ENCODE data around the gene CDKAL1. TPM values are rescaled to one million over a fixed set of nuclear protein-coding genes. Genes with fewer than 3 reads are reported as not detected.

CDKAL1 gene
- total RNA-seq, 1 experiment from 2014 or later = 13.8 TPM

- ChIA-PET CTCF (no interaction called here), POLR2A (ENCODE audit: unreplicated experiment) (interaction anchor here (0.6 kb wide), 1 partner anchor 587 kb away, joined by 3 read pairs; no protein-coding TSS in a partner anchor)
- Histone ChIP-seq H3K4me2 (ENCODE audit: low read length) (no peak overlapping the region), H3K27me3 (ENCODE audit: low read length) (no peaks in the 10 kb centered on the region), H3K9ac (ENCODE audit: low read length) (no peak overlapping the region), H3K4me3 (ENCODE audit: low read length) (no peak overlapping the region), H4K20me1 (ENCODE audit: low read length) (no peaks in the 10 kb centered on the region), H3K9me2 (replicated peaks; ENCODE audit: low read length) (no peaks in the 10 kb centered on the region), H3F3A (ENCODE audit: low read length, unreplicated experiment) (no peaks in the 10 kb centered on the region), H2AFZ (ENCODE audit: low read length) (no peak overlapping the region), H3K9me3 (ENCODE audit: low read length) (no peaks in the 10 kb centered on the region), H3K79me2 (ENCODE audit: low read length) (no peaks in the 10 kb centered on the region), H3K4me1 (ENCODE audit: insufficient read depth, low read length) (no peaks in the 10 kb centered on the region), H3K27ac (ENCODE audit: low read length) (no peak overlapping the region), H3K36me3 (ENCODE audit: low read depth, low read length) (no peaks in the 10 kb centered on the region)
- ATAC-seq (no peak), DNase-seq (no peak)
- intact Hi-C loops (cut with micrococcal nuclease) = no loop called here
- no TSS peak for BruUV-seq (replicated peaks)
- TF ChIP-seq EZH2phosphoT487 (IDR thresholded peaks at IDR 0.05; ENCODE audit: borderline replicate concordance, low read length) (no peak), EZH2 (IDR thresholded peaks at IDR 0.05; ENCODE audit: low read length, unreplicated experiment) (no peak), CTCF (conservative IDR thresholded peaks at IDR 0.05; ENCODE audit: low read depth, low read length) (no peak)
These were observed 651.7 kb downstream of the CDKAL1 start for GRCh38 chr6:21185861-21186478.

GRCh38 chr6:21186479-21187055, 652.3 kb downstream of the CDKAL1 start:
- Histone ChIP-seq H3F3A (ENCODE audit: low read length, unreplicated experiment) (no peaks in the 10 kb centered on the region), H3K79me2 (ENCODE audit: low read length) (no peaks in the 10 kb centered on the region), H3K36me3 (ENCODE audit: low read depth, low read length) (no peaks in the 10 kb centered on the region), H3K9ac (ENCODE audit: low read length) (no peak overlapping the region), H4K20me1 (ENCODE audit: low read length) (no peaks in the 10 kb centered on the region), H3K4me3 (ENCODE audit: low read length) (no peak overlapping the region), H3K4me1 (ENCODE audit: insufficient read depth, low read length) (no peaks in the 10 kb centered on the region), H3K4me2 (ENCODE audit: low read length) (no peak overlapping the region), H3K9me2 (replicated peaks; ENCODE audit: low read length) (no peaks in the 10 kb centered on the region), H3K27me3 (ENCODE audit: low read length) (no peaks in the 10 kb centered on the region), H3K9me3 (ENCODE audit: low read length) (no peaks in the 10 kb centered on the region), H2AFZ (ENCODE audit: low read length) (no peak overlapping the region), H3K27ac (ENCODE audit: low read length) (no peak overlapping the region)
- intact Hi-C loops (cut with micrococcal nuclease) = no loop called here
- ChIA-PET POLR2A (ENCODE audit: unreplicated experiment) (interaction anchor here (0.6 kb wide), 1 partner anchor 587 kb away, joined by 3 read pairs; no protein-coding TSS in a partner anchor), CTCF (no interaction called here)
- ATAC-seq = no peak
- TF ChIP-seq EZH2 (IDR thresholded peaks at IDR 0.05; ENCODE audit: low read length, unreplicated experiment) (no peak), CTCF (conservative IDR thresholded peaks at IDR 0.05; ENCODE audit: low read depth, low read length) (no peak), EZH2phosphoT487 (IDR thresholded peaks at IDR 0.05; ENCODE audit: borderline replicate concordance, low read length) (no peak)
- no peak for DNase-seq
- BruUV-seq (replicated peaks) = no TSS peak

- ATAC-seq = no peak
- no peak for DNase-seq
- no peaks in the 10 kb centered on the region for H3F3A ChIP-seq (ENCODE audit: low read length, unreplicated experiment)
- no peaks in the 10 kb centered on the region for H3K27me3 ChIP-seq (ENCODE audit: low read length)
- no peak overlapping the region for H2AFZ ChIP-seq (ENCODE audit: low read length)
- H3K4me2 ChIP-seq (ENCODE audit: low read length) = no peak overlapping the region
- no peaks in the 10 kb centered on the region for H3K36me3 ChIP-seq (ENCODE audit: low read depth, low read length)
- no TSS peak for BruUV-seq (replicated peaks)
- POLR2A ChIA-PET (ENCODE audit: unreplicated experiment) = no interaction called here
- H3K4me1 ChIP-seq (ENCODE audit: insufficient read depth, low read length) = no peaks in the 10 kb centered on the region
- H3K9ac ChIP-seq (ENCODE audit: low read length) = no peak overlapping the region
- intact Hi-C loops (cut with micrococcal nuclease) = no loop called here
- no peaks in the 10 kb centered on the region for H3K9me3 ChIP-seq (ENCODE audit: low read length)
- H4K20me1 ChIP-seq (ENCODE audit: low read length) = no peaks in the 10 kb centered on the region
- no peak for TF ChIP-seq EZH2phosphoT487 (IDR thresholded peaks at IDR 0.05; ENCODE audit: borderline replicate concordance, low read length)
- no peak for TF ChIP-seq EZH2 (IDR thresholded peaks at IDR 0.05; ENCODE audit: low read length, unreplicated experiment)
- no peak for TF ChIP-seq CTCF (conservative IDR thresholded peaks at IDR 0.05; ENCODE audit: low read depth, low read length)
- H3K27ac ChIP-seq (ENCODE audit: low read length) = no peak overlapping the region
- no peaks in the 10 kb centered on the region for H3K79me2 ChIP-seq (ENCODE audit: low read length)
- no peaks in the 10 kb centered on the region for H3K9me2 ChIP-seq (replicated peaks; ENCODE audit: low read length)
- H3K4me3 ChIP-seq (ENCODE audit: low read length) = no peak overlapping the region
- CTCF ChIA-PET = no interaction called here
These were observed 653.2 kb downstream of the CDKAL1 start for GRCh38 chr6:21187485-21187884.
